Stimulated activated naive CD8-positive, alpha-beta T cell treated with anti-CD3 and anti-CD28 coated beads, Interleukin-15, Interleukin-2, amounts not matched to agents 100 ng/mL and 50 ng/mL, for 24 hours (primary cell): ENCODE measurements around the gene MB.

ENCODE experiments used
- H3K27ac Mint-ChIP-seq: one replicate; pipeline ENCODE4 v1.8.0; 2021; ENCODE audit warnings: mild to moderate bottlenecking, mixed read lengths
- H3K27me3 Mint-ChIP-seq: one replicate; pipeline ENCODE4 v1.8.0; 2021; ENCODE audit warnings: mixed read lengths
- H3K36me3 Mint-ChIP-seq: one replicate; pipeline ENCODE4 v1.8.0; 2021; ENCODE audit warnings: low read depth, mixed read lengths
- H3K4me1 Mint-ChIP-seq: one replicate; pipeline ENCODE4 v1.8.0; 2021; ENCODE audit warnings: low read depth, mixed read lengths
- H3K4me3 Mint-ChIP-seq: one replicate; pipeline ENCODE4 v1.8.0; 2021; ENCODE audit warnings: mild to moderate bottlenecking, mixed read lengths
- H3K9me3 Mint-ChIP-seq: one replicate; pipeline ENCODE4 v1.8.0; 2021; ENCODE audit warnings: mixed read lengths

Gene MB

DNA sequence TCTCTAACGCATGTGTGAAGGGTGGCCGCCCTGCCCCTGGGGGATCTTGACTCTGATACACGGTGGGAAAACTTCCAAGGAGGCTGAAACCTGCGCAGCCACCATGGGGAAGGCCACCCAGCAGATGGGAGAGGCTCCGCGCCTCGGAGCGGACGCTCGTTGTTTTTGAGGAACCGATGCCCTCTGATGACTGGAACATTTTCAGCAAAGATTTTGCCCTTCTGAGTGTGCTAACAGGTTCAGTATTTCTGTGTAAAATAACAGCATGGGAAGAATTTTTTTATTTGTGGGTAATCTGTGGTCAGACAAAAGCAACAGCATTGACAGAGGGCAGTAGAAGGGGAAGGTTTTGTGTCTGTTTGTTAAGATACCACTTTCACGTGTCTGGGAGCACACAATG, 16.7 kb downstream of the MB start:
- Mint-ChIP-seq H3K36me3 (no peaks in the 10 kb centered on the region), H3K9me3 (no peaks in the 10 kb centered on the region), H3K27ac (no peak overlapping the region), H3K4me1 (peaks cover 14% of the 10 kb centered on the region), H3K27me3 (no peaks in the 10 kb centered on the region), H3K4me3 (no peak overlapping the region)

DNA sequence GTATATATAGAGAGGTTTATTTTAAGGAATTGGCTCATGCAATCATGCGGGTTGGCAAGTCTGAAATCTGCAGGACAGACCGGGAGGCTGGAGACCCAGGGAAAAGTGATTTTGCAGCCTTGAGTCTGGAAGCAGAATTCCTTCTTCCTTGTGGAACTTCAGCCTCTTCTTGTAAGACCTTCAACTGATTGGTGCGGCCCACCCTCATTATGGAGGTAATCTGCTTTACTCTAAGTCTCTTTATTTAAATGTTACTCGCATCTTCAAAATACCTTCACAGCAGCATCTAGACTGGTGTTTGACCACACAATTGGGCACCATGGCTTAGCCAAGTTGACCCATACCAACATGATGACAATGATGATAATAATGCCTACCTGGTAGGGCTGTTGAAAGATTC, 17.8 kb downstream of the MB start:
- Mint-ChIP-seq H3K4me3 (no peak overlapping the region), H3K27me3 (no peaks in the 10 kb centered on the region), H3K4me1 (peaks cover 3% of the 10 kb centered on the region), H3K36me3 (no peaks in the 10 kb centered on the region), H3K9me3 (no peaks in the 10 kb centered on the region), H3K27ac (no peak overlapping the region)

DNA sequence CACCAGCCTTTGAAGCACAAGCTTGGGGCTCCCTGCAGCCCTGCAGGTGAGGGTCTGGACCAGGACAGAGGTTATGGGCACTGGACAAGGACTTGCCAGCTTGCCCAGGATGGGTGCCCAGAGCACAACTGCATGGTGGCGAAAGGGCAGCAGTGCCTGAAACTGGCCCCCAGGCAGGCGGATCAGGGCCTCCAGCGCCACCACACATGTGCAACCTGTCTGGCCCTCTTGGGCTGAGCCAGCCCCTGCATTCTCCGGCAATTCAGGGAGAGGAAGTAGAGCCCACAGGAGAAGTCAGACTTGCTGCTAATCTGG, 18.8 kb downstream of the MB start:
- no peaks in the 10 kb centered on the region for H3K4me1 Mint-ChIP-seq
- H3K9me3 Mint-ChIP-seq, result no peaks in the 10 kb centered on the region
- no peak overlapping the region for H3K4me3 Mint-ChIP-seq
- H3K27ac Mint-ChIP-seq, result no peak overlapping the region
- no peaks in the 10 kb centered on the region for H3K27me3 Mint-ChIP-seq
- no peaks in the 10 kb centered on the region for H3K36me3 Mint-ChIP-seq

DNA sequence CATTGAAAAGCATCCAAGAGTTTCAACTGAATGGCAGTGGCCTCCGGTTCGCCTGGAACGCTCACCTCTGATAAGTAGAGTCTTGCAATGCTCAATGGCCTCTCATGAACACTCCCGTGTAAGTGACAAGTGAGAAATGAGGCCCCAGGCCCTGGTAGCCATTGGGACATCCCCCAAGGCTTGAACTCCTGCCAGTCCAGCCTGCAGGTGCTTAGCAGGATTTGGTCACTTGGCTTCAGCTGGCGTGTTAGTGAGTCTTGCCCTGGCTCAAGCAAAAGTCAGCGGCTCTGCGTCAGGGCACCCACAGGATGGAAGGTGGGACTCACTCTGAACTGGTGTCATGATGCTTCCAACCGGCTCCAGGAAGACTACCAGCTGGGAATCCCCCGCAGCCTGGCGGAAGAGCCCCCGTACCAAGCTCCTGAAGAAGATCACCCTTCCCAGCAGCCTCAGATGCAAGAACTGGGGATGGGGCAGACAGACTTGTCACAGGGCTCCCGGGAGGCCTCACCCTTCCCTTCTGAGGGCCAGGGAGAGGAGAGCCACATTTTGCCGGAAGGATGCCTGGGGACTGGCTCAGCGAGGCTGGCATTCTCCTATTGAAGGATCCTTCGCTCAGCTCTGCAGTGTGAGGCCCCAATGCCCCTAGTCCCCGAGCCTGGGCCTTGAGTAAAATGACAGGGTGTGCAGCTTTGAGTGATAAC, 19.3 kb downstream of the MB start:
- H3K27ac Mint-ChIP-seq, result no peak overlapping the region
- H3K4me3 Mint-ChIP-seq, result no peak overlapping the region
- H3K36me3 Mint-ChIP-seq, result no peaks in the 10 kb centered on the region
- no peaks in the 10 kb centered on the region for H3K4me1 Mint-ChIP-seq
- H3K9me3 Mint-ChIP-seq, result no peaks in the 10 kb centered on the region
- H3K27me3 Mint-ChIP-seq, result no peaks in the 10 kb centered on the region

DNA sequence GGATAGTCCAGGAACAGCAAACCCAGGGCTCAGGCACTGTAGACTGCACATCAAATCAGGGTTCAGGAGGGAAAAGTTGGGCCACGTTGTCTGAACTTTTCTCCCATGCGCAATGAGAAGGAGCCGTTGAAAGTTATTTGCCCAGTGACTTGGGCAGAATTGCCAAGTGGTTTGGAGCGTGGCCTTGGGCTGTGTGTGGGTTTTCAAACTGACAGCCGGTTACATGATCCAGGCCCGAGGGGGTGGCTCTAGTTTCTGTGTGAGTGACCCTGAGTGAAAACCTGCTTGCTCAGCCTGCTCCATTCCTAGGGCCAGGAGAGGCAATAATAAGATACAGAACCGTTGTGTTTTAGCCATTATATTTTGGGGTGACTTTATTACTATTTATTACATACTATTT, 20.3 kb downstream of the MB start:
- Mint-ChIP-seq H3K9me3 (no peaks in the 10 kb centered on the region), H3K4me3 (no peak overlapping the region), H3K36me3 (no peaks in the 10 kb centered on the region), H3K27ac (no peak overlapping the region), H3K27me3 (no peaks in the 10 kb centered on the region), H3K4me1 (no peaks in the 10 kb centered on the region)

DNA sequence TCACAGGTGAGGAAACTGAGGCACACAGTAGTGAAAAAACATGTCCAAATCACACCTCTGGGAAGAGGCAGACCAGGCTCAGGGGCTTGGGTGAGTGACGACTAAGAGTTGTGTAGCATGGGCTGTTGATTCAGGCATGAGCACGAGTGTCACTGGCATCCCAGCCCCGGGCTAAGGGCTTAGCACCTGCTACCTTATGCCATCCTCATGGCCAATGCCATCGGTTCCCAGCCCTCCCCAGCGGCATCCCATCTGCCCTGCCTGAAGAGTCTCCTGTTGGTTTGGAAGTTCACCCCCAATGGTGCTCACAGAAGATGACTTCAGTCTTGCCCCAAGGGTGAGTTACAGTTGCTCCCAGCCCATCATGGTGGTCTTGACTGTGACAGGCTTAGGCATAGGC, 22.4 kb downstream of the MB start:
- Mint-ChIP-seq H3K4me1 (no peaks in the 10 kb centered on the region), H3K27me3 (no peaks in the 10 kb centered on the region), H3K36me3 (no peaks in the 10 kb centered on the region), H3K27ac (no peak overlapping the region), H3K4me3 (no peak overlapping the region), H3K9me3 (no peaks in the 10 kb centered on the region)

DNA sequence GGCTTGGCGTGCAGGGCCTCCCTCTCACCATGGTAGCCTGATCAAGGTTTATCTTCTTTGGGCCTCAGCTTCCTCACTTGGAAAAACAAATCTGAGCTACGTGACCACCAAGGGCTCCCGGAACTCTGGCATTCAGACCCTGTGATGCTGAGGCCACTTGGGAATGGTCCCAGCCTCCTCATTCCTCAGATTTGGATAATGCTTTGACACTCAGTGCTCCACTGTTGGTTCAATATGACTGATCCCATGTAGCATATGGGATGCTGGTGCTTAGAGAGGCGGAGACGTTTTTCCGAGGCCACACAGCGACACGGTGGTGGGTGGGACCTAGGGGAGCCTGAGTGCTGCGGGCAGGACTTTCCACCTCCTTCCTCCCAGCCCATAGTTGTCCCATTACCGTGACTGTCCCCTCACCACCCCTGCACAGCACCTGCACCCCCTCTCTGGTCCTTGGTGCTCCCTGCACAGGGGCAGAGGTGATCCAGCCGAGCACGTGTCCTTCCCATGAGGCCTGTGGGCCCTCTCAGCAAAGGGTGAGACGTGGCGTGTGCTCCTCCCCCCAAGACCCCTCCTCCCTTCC, 23.1 kb downstream of the MB start:
- Mint-ChIP-seq H3K4me3 (no peak overlapping the region), H3K36me3 (no peaks in the 10 kb centered on the region), H3K9me3 (no peaks in the 10 kb centered on the region), H3K27me3 (no peaks in the 10 kb centered on the region), H3K27ac (no peak overlapping the region), H3K4me1 (no peaks in the 10 kb centered on the region)

DNA sequence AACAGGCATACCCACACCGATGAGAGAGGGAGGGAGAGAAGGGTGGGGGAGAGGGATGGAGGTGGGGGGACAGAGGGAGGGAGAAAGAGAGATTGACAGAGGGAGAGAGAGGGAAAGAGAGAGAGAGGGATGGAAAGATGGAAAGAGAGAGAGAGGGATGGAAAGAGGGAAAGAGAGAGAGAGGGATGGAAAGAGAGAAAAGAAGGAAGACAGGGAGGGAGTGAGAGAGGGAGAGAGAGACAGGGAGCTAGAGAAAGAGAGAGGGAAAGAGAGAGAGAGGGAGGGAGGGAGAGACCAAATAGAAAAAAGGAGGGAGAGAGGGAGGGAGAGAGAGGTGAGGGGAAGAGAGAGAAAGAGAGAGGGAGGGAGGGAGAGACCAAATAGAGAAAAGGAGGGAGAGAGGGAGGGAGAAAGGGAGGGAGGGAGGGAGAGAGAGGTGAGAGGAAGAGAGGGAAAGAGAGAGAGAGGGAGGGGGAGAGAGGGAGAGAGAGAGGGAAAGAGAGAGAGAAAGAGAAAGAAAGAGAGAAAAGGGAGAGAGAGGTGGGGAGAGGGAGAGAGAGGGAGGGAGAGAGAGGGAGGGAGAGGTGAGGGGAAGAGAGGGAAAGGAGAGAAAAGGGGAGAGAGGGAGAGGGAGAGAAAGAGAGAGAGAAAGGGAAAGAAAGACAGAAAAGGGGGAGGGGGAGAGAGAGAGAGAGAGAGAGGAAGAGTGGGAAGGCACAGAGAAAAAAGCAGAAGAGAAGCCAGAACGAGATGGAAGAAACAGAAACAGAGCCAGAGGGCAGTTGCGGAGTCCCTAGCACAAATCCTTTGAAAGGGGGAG, 23.8 kb downstream of the MB start:
- H3K27ac Mint-ChIP-seq, result no peak overlapping the region
- H3K4me3 Mint-ChIP-seq, result no peak overlapping the region
- H3K4me1 Mint-ChIP-seq, result no peaks in the 10 kb centered on the region
- no peaks in the 10 kb centered on the region for H3K9me3 Mint-ChIP-seq
- no peaks in the 10 kb centered on the region for H3K27me3 Mint-ChIP-seq
- H3K36me3 Mint-ChIP-seq, result no peaks in the 10 kb centered on the region

DNA sequence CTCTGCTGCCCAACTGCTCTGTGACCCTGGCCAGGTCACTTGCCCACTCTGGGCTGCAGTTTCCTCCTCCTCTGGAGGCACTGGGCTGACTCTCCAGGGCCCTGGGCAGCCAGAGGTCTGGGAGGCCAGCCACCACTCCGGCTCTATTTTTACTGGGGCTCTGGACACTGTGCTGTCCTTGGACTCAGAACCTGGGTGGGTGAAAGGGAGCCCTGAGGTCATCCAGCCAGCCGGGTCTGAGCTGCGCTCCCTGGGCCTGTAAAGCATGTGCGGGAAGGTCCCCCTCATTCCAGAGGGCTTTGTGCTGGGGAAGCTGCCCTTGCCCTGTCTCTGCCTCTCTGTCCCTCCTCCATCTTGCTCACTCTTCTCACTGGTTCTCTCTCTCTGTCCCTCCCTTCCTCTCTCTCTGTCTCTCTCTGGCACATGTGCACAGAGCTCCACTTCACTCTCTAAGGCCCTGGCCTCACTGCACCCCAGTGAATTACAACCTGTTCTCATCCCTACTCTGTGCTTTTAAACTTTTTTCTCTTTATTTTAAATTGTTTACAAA, 24.6 kb downstream of the MB start:
- Mint-ChIP-seq H3K4me1 (no peaks in the 10 kb centered on the region), H3K27ac (no peak overlapping the region), H3K36me3 (no peaks in the 10 kb centered on the region), H3K27me3 (no peaks in the 10 kb centered on the region), H3K9me3 (no peaks in the 10 kb centered on the region), H3K4me3 (no peak overlapping the region)

DNA sequence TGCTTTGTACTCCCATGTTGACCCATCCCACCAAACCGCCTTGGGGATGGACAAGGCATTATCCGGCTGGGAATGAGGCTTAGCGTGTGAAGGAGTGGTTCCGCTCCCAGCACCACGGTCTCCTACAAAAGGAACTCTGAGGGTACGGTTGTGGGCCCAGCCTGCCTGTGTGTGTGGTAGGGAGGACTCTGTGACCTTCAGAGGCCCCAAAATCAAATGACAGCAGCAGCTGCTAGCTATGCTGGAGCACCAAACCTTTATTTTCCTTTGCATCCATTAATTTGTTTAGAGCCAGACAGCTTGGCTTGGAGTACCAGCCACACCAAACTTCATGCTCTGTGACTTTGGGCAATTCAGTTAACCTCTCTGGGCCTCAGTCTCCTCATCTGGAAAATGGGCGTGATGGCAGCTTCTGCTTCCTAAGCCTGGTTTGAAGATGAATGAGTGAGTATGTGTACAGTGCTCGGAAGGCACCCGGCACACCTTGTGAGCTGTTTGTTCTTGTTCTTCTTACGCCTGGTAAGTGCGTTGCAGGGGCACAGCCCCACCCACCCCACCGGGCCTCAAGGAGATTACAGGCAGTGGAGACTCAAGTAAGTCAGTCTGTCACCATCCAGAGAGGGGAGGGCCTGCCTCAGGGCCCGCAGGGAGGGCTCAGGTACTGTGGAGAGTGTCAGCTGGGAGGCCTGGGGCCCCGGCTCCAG, 25.3 kb downstream of the MB start:
- Mint-ChIP-seq H3K27me3 (no peaks in the 10 kb centered on the region), H3K4me3 (no peak overlapping the region), H3K4me1 (no peaks in the 10 kb centered on the region), H3K9me3 (no peaks in the 10 kb centered on the region), H3K36me3 (no peaks in the 10 kb centered on the region), H3K27ac (no peak overlapping the region)

DNA sequence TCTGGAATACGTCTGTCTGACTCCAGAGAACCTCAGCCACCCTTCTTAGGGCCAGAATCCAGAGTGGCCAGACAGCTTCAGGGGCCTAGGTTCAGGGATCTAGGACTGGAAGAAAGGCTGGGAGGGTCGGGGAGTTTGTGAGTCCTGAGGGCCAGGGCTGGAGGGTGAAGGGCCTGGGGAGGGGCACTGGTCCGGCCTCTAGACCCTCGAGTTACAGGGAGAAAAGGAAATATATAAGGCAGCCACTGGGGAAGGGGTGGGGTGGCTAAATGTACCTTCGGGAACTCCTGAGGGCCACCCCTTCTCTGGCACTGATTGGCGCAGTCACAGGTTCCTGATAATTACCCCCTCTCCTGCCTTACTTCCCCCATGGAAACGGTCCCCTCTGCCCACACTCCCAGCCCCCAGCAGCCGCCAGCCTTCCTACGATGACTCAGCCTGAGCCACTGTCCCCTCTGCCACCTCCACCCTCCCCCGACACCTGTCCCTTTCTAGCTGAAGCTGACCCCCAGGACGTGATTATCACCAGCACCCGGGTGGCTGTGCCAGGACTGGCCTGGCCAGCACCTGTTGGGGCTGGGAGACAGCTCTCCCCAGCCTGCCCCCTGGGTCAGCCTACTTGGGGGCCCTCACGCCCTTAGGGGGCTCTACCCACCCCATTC, 26.4 kb downstream of the MB start:
- no peak overlapping the region for H3K27ac Mint-ChIP-seq
- no peak overlapping the region for H3K4me3 Mint-ChIP-seq
- no peaks in the 10 kb centered on the region for H3K27me3 Mint-ChIP-seq
- H3K9me3 Mint-ChIP-seq, result no peaks in the 10 kb centered on the region
- no peaks in the 10 kb centered on the region for H3K4me1 Mint-ChIP-seq
- no peaks in the 10 kb centered on the region for H3K36me3 Mint-ChIP-seq

DNA sequence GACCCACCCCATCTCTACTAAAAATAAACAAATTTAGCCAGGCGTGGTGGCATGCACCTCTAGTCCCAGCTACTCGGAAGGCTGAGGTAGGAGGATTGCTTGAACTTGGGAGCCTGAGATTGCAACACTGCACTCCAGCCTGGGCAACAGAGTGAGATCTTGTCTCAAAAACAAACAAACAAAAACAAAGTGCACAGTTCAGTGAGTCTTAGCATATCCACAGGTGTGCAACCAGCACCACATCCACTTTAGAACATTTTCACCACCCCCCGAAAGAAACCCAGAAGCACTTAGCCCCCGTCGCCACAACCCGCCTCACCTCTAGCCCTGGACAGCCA, 27.4 kb downstream of the MB start:
- H3K36me3 Mint-ChIP-seq, result no peaks in the 10 kb centered on the region
- H3K4me3 Mint-ChIP-seq, result no peak overlapping the region
- H3K4me1 Mint-ChIP-seq, result no peaks in the 10 kb centered on the region
- no peaks in the 10 kb centered on the region for H3K9me3 Mint-ChIP-seq
- H3K27me3 Mint-ChIP-seq, result no peaks in the 10 kb centered on the region
- no peak overlapping the region for H3K27ac Mint-ChIP-seq

DNA sequence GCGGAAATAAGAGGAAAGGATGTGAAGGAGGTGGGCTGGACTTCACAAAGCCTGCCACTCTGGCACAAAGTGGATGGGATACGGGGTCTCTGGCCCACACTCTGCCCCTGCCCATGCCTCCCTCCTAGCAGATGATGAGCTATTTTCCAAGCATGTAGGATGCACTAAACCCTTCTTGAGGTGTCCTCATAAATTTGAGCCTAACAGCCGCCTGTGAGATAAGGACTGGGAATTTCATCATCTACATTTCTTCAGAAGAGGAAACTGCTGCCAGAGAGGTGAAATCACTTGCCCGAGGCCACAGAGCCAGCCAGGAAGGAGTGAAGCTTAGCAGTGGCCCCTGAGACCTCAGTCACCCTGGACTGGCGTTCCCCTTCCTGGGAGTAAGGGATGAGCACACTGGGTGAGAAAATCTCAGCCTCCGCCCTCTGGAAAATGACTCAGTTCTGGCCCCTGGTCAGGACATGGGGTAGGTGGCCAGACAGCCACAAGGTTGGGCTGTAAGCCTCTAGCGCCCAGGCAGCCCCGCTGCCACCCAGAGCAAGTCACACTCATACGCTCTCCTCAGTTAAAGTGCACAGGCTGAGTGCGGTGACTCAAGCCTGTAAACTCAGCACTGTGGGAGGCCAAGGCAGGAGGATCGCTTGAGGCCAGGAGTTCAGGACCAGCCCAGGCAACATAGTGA, 27.9 kb downstream of the MB start:
- H3K4me1 Mint-ChIP-seq, result no peaks in the 10 kb centered on the region
- no peaks in the 10 kb centered on the region for H3K27me3 Mint-ChIP-seq
- no peak overlapping the region for H3K27ac Mint-ChIP-seq
- H3K4me3 Mint-ChIP-seq, result no peak overlapping the region
- no peaks in the 10 kb centered on the region for H3K9me3 Mint-ChIP-seq
- H3K36me3 Mint-ChIP-seq, result no peaks in the 10 kb centered on the region

DNA sequence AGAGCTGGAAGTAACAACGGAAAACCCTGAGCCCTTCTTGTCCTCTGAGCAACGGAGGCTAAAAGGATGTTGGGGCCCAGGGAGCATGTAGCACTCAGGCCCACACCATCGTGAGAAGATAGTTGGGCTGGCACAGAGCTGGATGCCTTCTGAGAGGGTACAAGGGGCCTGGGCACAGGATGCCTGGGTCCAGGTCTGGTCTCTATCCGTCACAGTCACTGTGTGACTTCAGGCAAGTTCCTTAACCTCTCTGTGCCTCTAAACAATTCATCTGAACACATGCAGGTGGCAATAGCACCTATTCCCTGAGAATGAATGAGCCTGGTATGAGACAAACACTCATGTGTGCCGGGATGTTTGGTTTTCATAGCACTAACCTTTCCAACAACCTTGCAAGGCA, 29.2 kb downstream of the MB start:
- no peaks in the 10 kb centered on the region for H3K27me3 Mint-ChIP-seq
- H3K36me3 Mint-ChIP-seq, result no peaks in the 10 kb centered on the region
- no peak overlapping the region for H3K27ac Mint-ChIP-seq
- no peaks in the 10 kb centered on the region for H3K9me3 Mint-ChIP-seq
- no peaks in the 10 kb centered on the region for H3K4me1 Mint-ChIP-seq
- no peak overlapping the region for H3K4me3 Mint-ChIP-seq
